Activated naive CD4-positive, alpha-beta T cell treated with anti-CD3 and anti-CD28 coated beads, Interleukin-2, amount 10 ng/mL, durations not matched to agents 7 days and 5 days (primary cell): Measurements from ENCODE around the gene NAT16.

Source experiments
- CTCF ChIA-PET: fragments of 350-600 bp; sonication (Branson Sonifier 250); formaldehyde crosslinking; loops from one replicate; lab custom pipeline; 2021; ENCODE audit warnings: antibody characterized with exemption; lab: Charles Lee
- DNase-seq: peaks from one replicate; pipeline ENCODE4 v3.0.0-alpha.2; 2020
- H3K27ac Mint-ChIP-seq: one replicate; pipeline ENCODE4 v1.8.0; 2021; ENCODE audit warnings: mild to moderate bottlenecking, moderate library complexity, mixed read lengths
- H3K27me3 Mint-ChIP-seq: one replicate; pipeline ENCODE4 v1.8.0; 2021; ENCODE audit warnings: mild to moderate bottlenecking, mixed read lengths
- H3K36me3 Mint-ChIP-seq: one replicate; pipeline ENCODE4 v1.8.0; 2021; ENCODE audit warnings: mixed read lengths
- H3K4me1 Mint-ChIP-seq: one replicate; pipeline ENCODE4 v1.8.0; 2021; ENCODE audit warnings: mixed read lengths
- H3K4me3 Mint-ChIP-seq: one replicate; pipeline ENCODE4 v1.8.0; 2021; ENCODE audit warnings: mild to moderate bottlenecking, moderate library complexity, mixed read lengths
- H3K9me3 Mint-ChIP-seq: one replicate; pipeline ENCODE4 v1.8.0; 2021; ENCODE audit warnings: mixed read lengths

Gene NAT16

GRCh38 chr7:101195884-101196283, 15.8 kb upstream of the NAT16 start:
- CTCF ChIA-PET: interaction anchor here (3.5 to 8.8 kb wide), 3 partner anchors 55 to 95 kb away, joined by 11 to 150 read pairs (median 34); no protein-coding TSS in a partner anchor
- Mint-ChIP-seq H3K4me1 (peaks cover 8% of the 10 kb centered on the region), H3K27me3 (peaks cover 63% of the 10 kb centered on the region), H3K36me3 (no peaks in the 10 kb centered on the region), H3K4me3 (no peak overlapping the region), H3K9me3 (no peaks in the 10 kb centered on the region), H3K27ac (no peak overlapping the region)
- DNase-seq: no peak

GRCh38 chr7:101189109-101189508, 9.0 kb upstream of the NAT16 start:
- Mint-ChIP-seq H3K4me3 (no peak overlapping the region), H3K27me3 (peaks cover 40% of the 10 kb centered on the region), H3K36me3 (no peaks in the 10 kb centered on the region)

GRCh38 chr7:101186844-101187428, 6.8 kb upstream of the NAT16 start:
- CTCF ChIA-PET: interaction anchor here (1.8 kb wide), 1 partner anchor 43 kb away, joined by 10 read pairs; no protein-coding TSS in a partner anchor
- DNase-seq: no peak
- Mint-ChIP-seq H3K36me3 (no peaks in the 10 kb centered on the region), H3K27me3 (peaks cover 40% of the 10 kb centered on the region), H3K27ac (no peak overlapping the region), H3K9me3 (no peaks in the 10 kb centered on the region), H3K4me1 (no peaks in the 10 kb centered on the region), H3K4me3 (no peak overlapping the region)

More at GRCh38 chr7:101189109-101189508, 9.0 kb upstream of the NAT16 start:
- H3K4me1 Mint-ChIP-seq: peaks cover 2% of the 10 kb centered on the region
- no peak overlapping the region for H3K27ac Mint-ChIP-seq
- H3K9me3 Mint-ChIP-seq: no peaks in the 10 kb centered on the region
- CTCF ChIA-PET: interaction anchor here (8.8 kb wide), 1 partner anchor 49 kb away, joined by 150 read pairs; no protein-coding TSS in a partner anchor
- no peak for DNase-seq

GRCh38 chr7:101186194-101186593, 6.1 kb upstream of the NAT16 start:
- Mint-ChIP-seq H3K36me3 (no peaks in the 10 kb centered on the region), H3K4me1 (no peaks in the 10 kb centered on the region), H3K27me3 (peaks cover 43% of the 10 kb centered on the region), H3K9me3 (no peaks in the 10 kb centered on the region), H3K4me3 (no peak overlapping the region), H3K27ac (no peak overlapping the region)
- CTCF ChIA-PET: no interaction called here
- DNase-seq: no peak

GRCh38 chr7:101185258-101185839, 5.3 kb upstream of the NAT16 start:
- Mint-ChIP-seq H3K36me3 (no peaks in the 10 kb centered on the region), H3K9me3 (no peaks in the 10 kb centered on the region), H3K27me3 (peaks cover 45% of the 10 kb centered on the region), H3K27ac (no peak overlapping the region), H3K4me1 (no peaks in the 10 kb centered on the region), H3K4me3 (no peak overlapping the region)
- no peak for DNase-seq
- CTCF ChIA-PET: interaction anchor here (0.8 to 1.9 kb wide), 2 partner anchors 9 to 41 kb away, joined by 3 to 5 read pairs; no protein-coding TSS in a partner anchor

GRCh38 chr7:101179713-101180112, 380 bp downstream of the NAT16 start:
- CTCF ChIA-PET: interaction anchor here (2.0 kb wide), 1 partner anchor 13 kb away, joined by 4 read pairs; no protein-coding TSS in a partner anchor

GRCh38 chr7:101179117-101179516, 976 bp downstream of the NAT16 start:
- DNase-seq: no peak
- H3K9me3 Mint-ChIP-seq: no peaks in the 10 kb centered on the region
- H3K27me3 Mint-ChIP-seq: peaks cover 88% of the 10 kb centered on the region
- H3K4me1 Mint-ChIP-seq: peaks cover 9% of the 10 kb centered on the region
- no peak overlapping the region for H3K4me3 Mint-ChIP-seq
- no peak overlapping the region for H3K27ac Mint-ChIP-seq
- H3K36me3 Mint-ChIP-seq: peaks cover 1% of the 10 kb centered on the region
- CTCF ChIA-PET: no interaction called here

More at GRCh38 chr7:101179713-101180112, 380 bp downstream of the NAT16 start:
- Mint-ChIP-seq H3K27ac (no peak overlapping the region), H3K36me3 (no peaks in the 10 kb centered on the region), H3K4me1 (peaks cover 4% of the 10 kb centered on the region), H3K27me3 (peaks cover 82% of the 10 kb centered on the region), H3K9me3 (no peaks in the 10 kb centered on the region), H3K4me3 (no peak overlapping the region)
- no peak for DNase-seq

GRCh38 chr7:101177644-101178043, 2.4 kb downstream of the NAT16 start:
- DNase-seq: no peak
- H3K27ac Mint-ChIP-seq: no peak overlapping the region
- CTCF ChIA-PET: interaction anchor here (1.1 to 1.6 kb wide), 2 partner anchors 105 to 112 kb away, joined by 4 to 5 read pairs; no protein-coding TSS in a partner anchor

GRCh38 chr7:101175664-101176063, 4.4 kb downstream of the NAT16 start:
- Mint-ChIP-seq H3K9me3 (no peaks in the 10 kb centered on the region), H3K4me3 (no peak overlapping the region), H3K4me1 (peaks cover 36% of the 10 kb centered on the region), H3K27me3 (peaks cover 100% of the 10 kb centered on the region), H3K27ac (no peak overlapping the region), H3K36me3 (peaks cover 7% of the 10 kb centered on the region)
- CTCF ChIA-PET: interaction anchor here (1.4 kb wide), 1 partner anchor 32 kb away, joined by 4 read pairs; no protein-coding TSS in a partner anchor
- DNase-seq: no peak

More at GRCh38 chr7:101177644-101178043, 2.4 kb downstream of the NAT16 start:
- Mint-ChIP-seq H3K9me3 (no peaks in the 10 kb centered on the region), H3K4me3 (no peak overlapping the region), H3K27me3 (peaks cover 100% of the 10 kb centered on the region), H3K36me3 (peaks cover 4% of the 10 kb centered on the region), H3K4me1 (peaks cover 21% of the 10 kb centered on the region)

GRCh38 chr7:101174322-101174854, 5.7 kb downstream of the NAT16 start:
- Mint-ChIP-seq H3K4me1 (peaks cover 47% of the 10 kb centered on the region), H3K27ac (no peak overlapping the region), H3K4me3 (peak overlapping the region; percentile 50), H3K27me3 (peaks cover 100% of the 10 kb centered on the region), H3K36me3 (peaks cover 7% of the 10 kb centered on the region), H3K9me3 (no peaks in the 10 kb centered on the region)
- CTCF ChIA-PET: interaction anchor here (0.8 to 1.4 kb wide), 7 partner anchors 9 to 141 kb away, joined by 3 to 9 read pairs (median 3); no protein-coding TSS in a partner anchor
- no peak for DNase-seq

- H3K36me3 Mint-ChIP-seq: peaks cover 7% of the 10 kb centered on the region
- peak overlapping the region; percentile 75 for H3K27ac Mint-ChIP-seq
- CTCF ChIA-PET: interaction anchor here (0.8 to 1.4 kb wide), 6 partner anchors 10 to 142 kb away, joined by 3 to 9 read pairs (median 3); no protein-coding TSS in a partner anchor
- no peaks in the 10 kb centered on the region for H3K9me3 Mint-ChIP-seq
- peaks cover 47% of the 10 kb centered on the region for H3K4me1 Mint-ChIP-seq
- peaks cover 100% of the 10 kb centered on the region for H3K27me3 Mint-ChIP-seq
- peak overlapping the region; percentile 50 for H3K4me3 Mint-ChIP-seq
- peak; percentile 79 for DNase-seq
These were observed 6.3 kb downstream of the NAT16 start for GRCh38 chr7:101173752-101174244.

- Mint-ChIP-seq H3K4me3 (no peak overlapping the region), H3K36me3 (peaks cover 7% of the 10 kb centered on the region), H3K4me1 (peaks cover 51% of the 10 kb centered on the region), H3K9me3 (no peaks in the 10 kb centered on the region), H3K27me3 (peaks cover 100% of the 10 kb centered on the region), H3K27ac (no peak overlapping the region)
- CTCF ChIA-PET: interaction anchor here (0.8 to 1.4 kb wide), 5 partner anchors 10 to 29 kb away, joined by 3 to 9 read pairs (median 3); no protein-coding TSS in a partner anchor
- no peak for DNase-seq
These were observed 7.0 kb downstream of the NAT16 start for GRCh38 chr7:101172854-101173751.
